ENCODE results near the gene DMGDH. TPM values are rescaled to one million over a fixed set of nuclear protein-coding genes. Genes with fewer than 3 reads are reported as not detected.

The DMGDH gene
- total RNA-seq, 2 experiments from 2014 or later, result 0.50 TPM; not detected in 1

DNA sequence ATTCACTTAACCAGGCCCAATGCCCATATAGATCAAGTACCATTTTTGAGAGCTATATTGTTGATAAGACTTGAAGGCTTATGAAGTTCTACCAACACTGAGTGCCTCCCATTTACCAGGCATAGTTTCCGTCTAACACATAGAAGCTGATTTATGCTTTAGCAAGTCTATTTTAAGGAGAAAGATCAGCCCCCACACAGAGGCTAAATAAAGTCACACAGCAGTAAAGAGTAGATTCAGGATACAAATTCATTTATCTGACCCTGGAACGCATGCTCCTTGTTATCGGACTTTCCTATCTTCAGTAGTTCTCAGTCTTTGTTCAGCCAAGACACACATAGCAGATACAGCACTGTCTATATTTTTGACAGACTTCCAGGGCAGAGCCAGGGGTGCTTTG, 34.2 kb downstream of the DMGDH start:
- TF ChIP-seq, protein P1, sequence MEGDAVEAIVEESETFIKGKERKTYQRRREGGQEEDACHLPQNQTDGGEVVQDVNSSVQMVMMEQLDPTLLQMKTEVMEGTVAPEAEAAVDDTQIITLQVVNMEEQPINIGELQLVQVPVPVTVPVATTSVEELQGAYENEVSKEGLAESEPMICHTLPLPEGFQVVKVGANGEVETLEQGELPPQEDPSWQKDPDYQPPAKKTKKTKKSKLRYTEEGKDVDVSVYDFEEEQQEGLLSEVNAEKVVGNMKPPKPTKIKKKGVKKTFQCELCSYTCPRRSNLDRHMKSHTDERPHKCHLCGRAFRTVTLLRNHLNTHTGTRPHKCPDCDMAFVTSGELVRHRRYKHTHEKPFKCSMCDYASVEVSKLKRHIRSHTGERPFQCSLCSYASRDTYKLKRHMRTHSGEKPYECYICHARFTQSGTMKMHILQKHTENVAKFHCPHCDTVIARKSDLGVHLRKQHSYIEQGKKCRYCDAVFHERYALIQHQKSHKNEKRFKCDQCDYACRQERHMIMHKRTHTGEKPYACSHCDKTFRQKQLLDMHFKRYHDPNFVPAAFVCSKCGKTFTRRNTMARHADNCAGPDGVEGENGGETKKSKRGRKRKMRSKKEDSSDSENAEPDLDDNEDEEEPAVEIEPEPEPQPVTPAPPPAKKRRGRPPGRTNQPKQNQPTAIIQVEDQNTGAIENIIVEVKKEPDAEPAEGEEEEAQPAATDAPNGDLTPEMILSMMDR (IDR thresholded peaks at IDR 0.05), result no peak
- no peaks in the 10 kb centered on the region for H3K36me3 ChIP-seq (ENCODE audit: insufficient read depth, low read length)
- H3K27ac ChIP-seq (ENCODE audit: low read depth in 1 of 2, low read length in 2 of 2), result no peak overlapping the region
- peaks cover 4 to 7% of the 10 kb centered on the region in 2 experiments for H3K9me3 ChIP-seq (ENCODE audit: control insufficient read depth in 1 of 2, insufficient read depth in 1 of 2, low read length in 2 of 2)
- no peak overlapping the region for H3K4me3 ChIP-seq (ENCODE audit: low read length)
- no peaks in the 10 kb centered on the region for H3K4me1 ChIP-seq (ENCODE audit: insufficient read depth, low read length)
- Mint-ChIP-seq H3K9me3 (no peaks in the 10 kb centered on the region), H3K4me3 (no peak overlapping the region), H3K36me3 (ENCODE audit: low read depth) (no peaks in the 10 kb centered on the region), H3K27ac (no peak overlapping the region), H3K27me3 (no peaks in the 10 kb centered on the region), H3K4me1 (ENCODE audit: low read depth) (no peaks in the 10 kb centered on the region)
- H3K27me3 ChIP-seq (ENCODE audit: control insufficient read depth in 1 of 2, insufficient read depth in 2 of 2, low read length in 2 of 2), result no peaks in the 10 kb centered on the region
- intact Hi-C loops (cut with DNase I, micrococcal nuclease), result no loop called here
- POLR2A ChIA-PET, result interaction anchor here (0.7 kb wide), 1 partner anchor 1608 kb away, joined by 3 read pairs; no protein-coding TSS in a partner anchor
- ATAC-seq (ENCODE audit: poor library complexity) (no peak), DNase-seq (no peak)
- CTCF ChIA-PET, result interaction anchor here (1.4 kb wide), 1 partner anchor 10 kb away, joined by 8 read pairs; no protein-coding TSS in a partner anchor

DNA sequence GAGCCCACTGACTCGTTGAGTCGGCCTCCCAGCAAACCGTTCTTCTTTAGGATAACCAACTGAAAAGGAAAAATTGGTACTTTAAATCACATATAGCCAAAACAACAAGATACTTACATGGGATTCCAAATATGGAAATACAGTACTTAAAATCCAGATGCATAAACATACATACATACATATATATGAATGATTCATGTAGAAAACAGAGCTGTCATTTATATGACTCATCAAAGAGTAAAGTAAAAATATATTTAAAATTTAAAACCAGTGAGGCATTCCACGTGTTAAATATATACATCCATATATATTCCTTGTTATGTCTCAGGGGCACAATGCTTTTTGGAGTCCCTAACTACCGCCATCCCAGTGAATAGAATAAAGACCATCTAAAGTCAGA, 36.7 kb downstream of the DMGDH start:
- no peaks in the 10 kb centered on the region for H3K4me1 ChIP-seq (ENCODE audit: insufficient read depth, low read length)
- no peak for ATAC-seq (ENCODE audit: poor library complexity)
- TF ChIP-seq, protein P1 (IDR thresholded peaks at IDR 0.05), result no peak
- H3K27ac Mint-ChIP-seq, result no peak overlapping the region
- H3K4me3 Mint-ChIP-seq, result no peak overlapping the region
- no peak overlapping the region for H3K27ac ChIP-seq (ENCODE audit: low read depth in 1 of 2, low read length in 2 of 2)
- H3K36me3 Mint-ChIP-seq (ENCODE audit: low read depth), result no peaks in the 10 kb centered on the region
- H3K27me3 ChIP-seq (ENCODE audit: control insufficient read depth in 1 of 2, insufficient read depth in 2 of 2, low read length in 2 of 2), result no peaks in the 10 kb centered on the region
- CTCF ChIA-PET, result no interaction called here
- DNase-seq, result no peak
- no peak overlapping the region for H3K4me3 ChIP-seq (ENCODE audit: low read length)
- no peaks in the 10 kb centered on the region for H3K36me3 ChIP-seq (ENCODE audit: insufficient read depth, low read length)
- H3K27me3 Mint-ChIP-seq, result peaks cover 4% of the 10 kb centered on the region
- no peaks in the 10 kb centered on the region for H3K9me3 Mint-ChIP-seq
- intact Hi-C loops (cut with DNase I, micrococcal nuclease), result no loop called here
- H3K9me3 ChIP-seq (ENCODE audit: control insufficient read depth in 1 of 2, insufficient read depth in 1 of 2, low read length in 2 of 2), result peaks cover 4 to 7% of the 10 kb centered on the region in 2 experiments
- no peaks in the 10 kb centered on the region for H3K4me1 Mint-ChIP-seq (ENCODE audit: low read depth)
- POLR2A ChIA-PET, result no interaction called here

DNA sequence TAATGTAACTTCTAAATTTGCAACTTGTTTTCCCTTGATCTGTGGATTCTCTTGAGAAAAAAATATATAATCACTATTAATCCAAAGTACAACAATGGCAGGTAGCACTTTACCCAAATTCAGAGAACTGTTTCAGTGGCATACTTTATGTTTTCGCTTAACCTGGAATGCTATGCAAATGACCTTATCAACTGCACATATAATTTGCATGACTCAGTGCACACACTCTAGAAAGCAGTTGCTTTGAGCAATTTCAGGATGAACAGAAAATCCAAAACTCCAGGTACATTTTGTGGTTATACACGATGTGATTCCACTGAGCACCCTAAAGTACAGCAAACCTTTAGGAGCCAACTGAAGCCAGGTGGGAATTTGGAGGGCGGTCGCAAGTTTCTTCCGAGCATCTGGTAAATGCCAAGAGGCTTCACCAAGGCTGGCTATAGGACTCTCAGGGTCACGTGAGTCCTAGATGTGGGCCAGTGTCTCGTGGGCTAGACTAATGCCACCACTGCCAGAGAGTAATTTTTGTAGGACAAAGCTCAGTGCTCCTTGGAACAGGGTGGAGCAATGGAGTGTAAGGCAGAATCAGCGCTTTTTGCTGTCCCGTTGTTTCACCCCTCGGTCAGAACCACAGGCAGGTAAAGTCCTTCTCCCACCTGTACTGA, 37.3 kb downstream of the DMGDH start:
- Histone ChIP-seq H3K27me3 (ENCODE audit: control insufficient read depth in 1 of 2, insufficient read depth in 2 of 2, low read length in 2 of 2) (peaks cover 0 to 3% of the 10 kb centered on the region in 2 experiments), H3K4me3 (ENCODE audit: low read length) (no peak overlapping the region), H3K4me1 (ENCODE audit: insufficient read depth, low read length) (no peaks in the 10 kb centered on the region), H3K9me3 (ENCODE audit: control insufficient read depth in 1 of 2, insufficient read depth in 1 of 2, low read length in 2 of 2) (peaks cover 4% of the 10 kb centered on the region in 2 experiments), H3K27ac (ENCODE audit: low read depth in 1 of 2, low read length in 2 of 2) (no peak overlapping the region), H3K36me3 (ENCODE audit: insufficient read depth, low read length) (no peaks in the 10 kb centered on the region)
- CTCF ChIA-PET, result no interaction called here
- intact Hi-C loops (cut with DNase I, micrococcal nuclease), result no loop called here
- no peak overlapping the region for H3K4me3 Mint-ChIP-seq
- H3K4me1 Mint-ChIP-seq (ENCODE audit: low read depth), result no peaks in the 10 kb centered on the region
- DNase-seq, result no peak
- ATAC-seq (ENCODE audit: poor library complexity), result no peak
- H3K27ac Mint-ChIP-seq, result no peak overlapping the region
- H3K36me3 Mint-ChIP-seq (ENCODE audit: low read depth), result no peaks in the 10 kb centered on the region
- H3K27me3 Mint-ChIP-seq, result peaks cover 7% of the 10 kb centered on the region
- no peaks in the 10 kb centered on the region for H3K9me3 Mint-ChIP-seq
- TF ChIP-seq, protein P1 (IDR thresholded peaks at IDR 0.05), result no peak
- POLR2A ChIA-PET, result no interaction called here

Measured in CD4-positive, alpha-beta T cell (primary cell).